Fibroblast of the aortic adventitia (primary cell): ENCODE results near the gene C6orf47. TPM values are rescaled to one million over a fixed set of nuclear protein-coding genes. Genes with fewer than 3 reads are reported as not detected.

Experiments
- DNase-seq: peaks from one replicate; pipeline ENCODE4 v3.0.0-alpha.2; 2010; ENCODE audit warnings: low read depth
- H3K4me3 ChIP-seq: 2 replicates; pipeline ENCODE4 v1.5.1; 2011; ENCODE audit warnings: low read depth, mild to moderate bottlenecking, control low read depth, low read length, moderate library complexity
- CTCF ChIP-seq: IDR thresholded peaks from 2 replicates; pipeline ENCODE4 v1.5.1; 2011; ENCODE audit warnings: mild to moderate bottlenecking, low read length, control low read depth, inconsistent platforms; ENCODE audit not compliant: insufficient read depth
- total RNA-seq: library from RNA; depleted of rRNA; stranded (reverse); fragments of >200 nt; gene quantifications from 2 replicates; pipeline ENCODE4 v1.2.3, GENCODE V29; 2012; ENCODE audit warnings: low replicate concordance

C6orf47 gene
- total RNA-seq, 1 donor, result 18.4 TPM

DNA sequence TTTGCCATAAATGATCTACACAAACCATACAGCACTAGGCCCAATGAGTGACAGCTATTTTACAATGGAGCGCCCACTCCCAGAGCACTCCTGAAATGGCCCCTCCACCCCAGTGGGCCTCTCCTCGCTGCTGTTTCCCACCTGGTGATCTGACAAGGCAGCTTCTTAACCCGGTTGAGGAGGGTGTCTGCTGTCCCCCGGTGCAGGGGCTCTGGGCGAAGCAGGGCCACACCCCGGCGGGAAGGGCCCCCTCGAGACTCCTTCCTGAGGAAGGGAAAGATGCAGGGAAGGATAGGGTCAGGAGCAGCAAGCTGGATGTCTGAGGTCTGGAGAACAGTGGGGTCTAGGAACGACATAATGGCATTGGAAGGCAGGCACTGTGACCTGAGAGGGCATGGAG lies 32.3 kb upstream of the C6orf47 start:
- no peak for DNase-seq
- TF ChIP-seq CTCF, result no peak
- H3K4me3 ChIP-seq, result no peak overlapping the region

- no peak for TF ChIP-seq CTCF
- no peak for DNase-seq
Measured at GRCh38 chr6:31692353-31692752, 31.8 kb upstream of the C6orf47 start.

GRCh38 chr6:31691564-31692108 lies 31.1 kb upstream of the C6orf47 start:
- DNase-seq, result no peak
- no peak overlapping the region for H3K4me3 ChIP-seq
- no peak for TF ChIP-seq CTCF

More at GRCh38 chr6:31692353-31692752, 31.8 kb upstream of the C6orf47 start:
- no peak overlapping the region for H3K4me3 ChIP-seq

- no peak overlapping the region for H3K4me3 ChIP-seq
- TF ChIP-seq CTCF, result no peak
- DNase-seq, result no peak
Measured at GRCh38 chr6:31691078-31691463, 30.5 kb upstream of the C6orf47 start.

DNA sequence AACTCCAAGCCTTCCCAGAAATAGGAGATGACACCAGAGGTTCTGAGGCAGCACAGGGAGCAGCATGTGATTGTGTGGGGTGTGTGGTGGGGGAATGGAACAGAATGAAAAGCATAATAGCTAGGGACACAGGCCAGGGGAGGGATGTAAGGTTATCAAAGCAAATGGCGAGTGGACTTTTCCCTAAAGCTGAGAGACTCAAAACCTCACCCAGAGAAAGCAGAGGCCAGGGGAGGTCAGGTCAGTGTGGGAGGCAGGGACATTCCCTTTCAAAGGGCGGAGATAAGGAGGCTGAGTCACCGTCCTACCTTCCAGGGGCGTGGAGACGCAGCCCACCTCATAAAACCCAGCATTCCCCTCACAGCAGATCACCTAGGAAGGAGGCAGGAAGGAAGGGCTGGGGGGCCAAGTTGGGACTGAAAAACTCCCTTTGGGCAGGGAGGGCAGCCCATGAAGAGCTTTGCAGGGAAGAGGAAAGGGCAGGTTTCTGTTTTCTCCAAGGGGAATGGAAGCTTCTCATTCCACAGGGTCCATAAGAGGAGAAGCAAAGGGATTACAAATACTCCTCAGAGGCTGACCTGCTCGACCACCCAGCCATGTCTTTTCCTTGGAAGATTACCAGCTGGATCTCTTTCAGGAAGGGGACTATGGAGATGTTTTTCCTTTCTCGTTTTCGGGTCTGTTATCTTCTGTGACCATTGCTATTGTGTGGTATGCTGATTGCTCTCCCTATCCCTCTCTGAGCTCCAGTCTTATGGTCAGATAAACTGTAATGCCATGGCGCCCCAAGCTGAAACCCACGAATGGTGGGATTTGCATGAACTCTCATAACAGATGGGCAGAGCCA lies 29.9 kb upstream of the C6orf47 start:
- no peak for TF ChIP-seq CTCF
- no peak for DNase-seq
- no peak overlapping the region for H3K4me3 ChIP-seq

DNA sequence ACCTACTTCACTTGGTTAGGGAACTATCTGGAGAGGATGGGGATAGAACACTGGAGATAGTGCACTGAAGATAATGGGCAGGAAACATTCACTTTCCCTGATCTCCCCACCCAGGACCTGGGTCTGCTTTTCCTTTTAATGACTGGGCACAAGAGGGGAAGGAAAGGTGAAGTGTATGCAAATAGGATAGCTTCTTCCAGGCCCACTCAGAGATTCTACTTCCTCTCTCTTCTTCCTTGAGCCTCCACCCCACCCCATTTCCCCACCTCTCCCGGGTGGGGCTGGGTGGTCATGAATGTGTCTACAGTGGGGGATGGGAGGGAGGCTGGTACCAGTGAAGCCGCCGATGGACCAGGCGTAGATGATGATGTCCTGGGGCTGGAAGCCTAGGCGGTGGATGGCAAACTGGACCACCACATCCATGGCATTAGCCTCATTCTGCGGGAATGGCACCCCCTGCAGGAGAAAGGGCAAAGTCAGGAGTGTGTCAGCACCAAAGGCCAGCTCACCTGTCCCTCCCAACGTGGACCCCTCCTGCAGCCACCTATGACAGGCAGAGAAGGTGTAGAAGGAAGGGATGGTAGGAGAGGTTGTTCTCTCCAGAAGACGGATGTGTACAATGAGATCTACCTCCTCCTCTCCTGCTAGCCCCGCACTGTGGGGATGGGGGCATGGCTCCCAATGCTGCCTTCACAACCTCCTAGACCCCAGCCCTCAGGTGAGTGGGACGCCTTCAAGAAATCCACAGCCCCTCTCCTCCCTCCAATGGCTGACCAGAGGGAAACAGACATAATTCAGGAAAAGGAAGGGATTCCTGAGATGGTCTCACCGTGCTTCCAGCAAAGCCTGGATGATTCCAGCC lies 28.9 kb upstream of the C6orf47 start:
- no peak for DNase-seq
- TF ChIP-seq CTCF, result peak; percentile 57
- H3K4me3 ChIP-seq, result no peak overlapping the region
